Left ventricle myocardium superior (tissue), 1 donor: ENCODE results near the gene DLG5. TPM values are rescaled to one million over a fixed set of nuclear protein-coding genes. Genes with fewer than 3 reads are reported as not detected.

Source experiments
- ATAC-seq: fragments of 200-7000 bp; cut with Tn5 transposase; one replicate; pipeline ENCODE4 v1.9.1; 2020; ENCODE audit warnings: mild to moderate bottlenecking, moderate library complexity
- DNase-seq: peaks from one replicate; pipeline ENCODE4 v3.0.0-alpha.2; 2020
- intact Hi-C: fragments of 100-400 bp; cut with micrococcal nuclease; formaldehyde crosslinking; loops from one replicate; pipeline ENCODE4 v1.11.0; 2022
- total RNA-seq: library from RNA; stranded (reverse); fragmentation: NEBNext Ultra II Directional; extraction: Animal tissue kit (Norgen Biotek cat#: 25700); gene quantifications from one replicate; pipeline ENCODE4 v1.2.1, GENCODE V29; 2021
- donor health status: DM: no; HTN: yes; CAD: no; lungs with severe emphysema.

The DLG5 gene
- total RNA-seq, 1 donor from 2014 or later = 9.5 TPM

GRCh38 chr10:77915319-77916105 is 11.0 kb downstream of the DLG5 start:
- intact Hi-C loops = no loop called here
- ATAC-seq (no peak), DNase-seq (no peak)

GRCh38 chr10:77913090-77913489 is 13.5 kb downstream of the DLG5 start:
- intact Hi-C loops = no loop called here
- ATAC-seq = no peak
- DNase-seq = no peak

GRCh38 chr10:77912576-77912975 is 14.0 kb downstream of the DLG5 start:
- DNase-seq (no peak), ATAC-seq (no peak)
- intact Hi-C loops = no loop called here

GRCh38 chr10:77911535-77912123 is 14.9 kb downstream of the DLG5 start:
- ATAC-seq (no peak), DNase-seq (no peak)
- intact Hi-C loops = no loop called here

GRCh38 chr10:77910524-77911145 is 15.9 kb downstream of the DLG5 start:
- ATAC-seq = no peak
- intact Hi-C loops = no loop called here
- DNase-seq = no peak

GRCh38 chr10:77909749-77910375 is 16.7 kb downstream of the DLG5 start:
- peak; percentile 47 for ATAC-seq
- no peak for DNase-seq
- intact Hi-C loops = no loop called here

- ATAC-seq = peak; percentile 15
- intact Hi-C loops = no loop called here
- DNase-seq = no peak
Measured at GRCh38 chr10:77909021-77909748, 17.4 kb downstream of the DLG5 start.

GRCh38 chr10:77907900-77908717 is 18.4 kb downstream of the DLG5 start:
- ATAC-seq = peak; percentile 13
- intact Hi-C loops = no loop called here
- no peak for DNase-seq

- DNase-seq (no peak), ATAC-seq (no peak)
- intact Hi-C loops = no loop called here
Measured at GRCh38 chr10:77907462-77907861, 19.1 kb downstream of the DLG5 start.

GRCh38 chr10:77906951-77907421 is 19.6 kb downstream of the DLG5 start:
- DNase-seq = no peak
- intact Hi-C loops = no loop called here
- no peak for ATAC-seq

GRCh38 chr10:77905781-77906180 is 20.8 kb downstream of the DLG5 start:
- DNase-seq = no peak
- intact Hi-C loops = no loop called here
- ATAC-seq = no peak

GRCh38 chr10:77905086-77905748 is 21.3 kb downstream of the DLG5 start:
- no peak for ATAC-seq
- intact Hi-C loops = no loop called here
- no peak for DNase-seq

- ATAC-seq (no peak), DNase-seq (no peak)
- intact Hi-C loops = no loop called here
Measured at GRCh38 chr10:77904100-77904840, 22.3 kb downstream of the DLG5 start.

- DNase-seq (no peak), ATAC-seq (no peak)
- intact Hi-C loops = no loop called here
Measured at GRCh38 chr10:77902159-77902558, 24.4 kb downstream of the DLG5 start.

- peak; percentile 46 for ATAC-seq
- DNase-seq = no peak
- intact Hi-C loops = no loop called here
Measured at GRCh38 chr10:77901743-77902142, 24.8 kb downstream of the DLG5 start.

- DNase-seq (no peak), ATAC-seq (no peak)
- intact Hi-C loops = no loop called here
Measured at GRCh38 chr10:77899690-77900089, 26.9 kb downstream of the DLG5 start.

GRCh38 chr10:77899080-77899477 is 27.5 kb downstream of the DLG5 start:
- ATAC-seq (peak; percentile 17), DNase-seq (no peak)
- intact Hi-C loops = no loop called here
